Naive thymus-derived CD4-positive, alpha-beta T cell (primary cell): Measurements from ENCODE around the gene FKBP5. TPM values are rescaled to one million over a fixed set of nuclear protein-coding genes. Genes with fewer than 3 reads are reported as not detected.
A peak's percentile ranks its signal among the peaks of the same experiment; 100 is the strongest.
"Not testable (repeated sequence)": the region's sequence is repeated elsewhere in the genome, so short reads cannot be mapped to it uniquely, and the experiment has no call there.

Experiments used
- ATAC-seq: fragments of 150-1000 bp; cut with Tn5 transposase; 2 replicates; pipeline ENCODE4 v1.10.0; 2021; ENCODE audit warnings: mild to moderate bottlenecking, moderate library complexity
- CTCF ChIA-PET: fragments of 350-600 bp; sonication (Branson Sonifier 250); formaldehyde crosslinking; loops from one replicate; lab custom pipeline; 2021; ENCODE audit warnings: antibody characterized with exemption; lab: Charles Lee
- POLR2A ChIA-PET: fragments of 350-600 bp; sonication (Branson Sonifier 250); formaldehyde crosslinking; loops from one replicate; lab custom pipeline; 2021; ENCODE audit warnings: antibody characterized with exemption, inconsistent platforms; lab: Charles Lee
- DNase-seq, 9 donors: peaks; one replicate each; pipeline versions ENCODE4 v3.0.0 to v3.0.0-alpha.2; 2020 to 2022; ENCODE audit warnings: mixed read lengths in 1 of 9
- H3K27ac ChIP-seq: one replicate; pipeline ENCODE4 v1.7.0; 2013; ENCODE audit warnings: mild to moderate bottlenecking, low read depth, low read length, moderate library complexity
- H3K27me3 ChIP-seq, 2 donors: one replicate each; pipeline ENCODE4 v1.7.0; 2013; ENCODE audit warnings: low read length in 2 of 2, mild to moderate bottlenecking in 2 of 2, moderate library complexity in 2 of 2; ENCODE audit not compliant: control insufficient read depth in 2 of 2, insufficient read depth in 2 of 2
- H3K36me3 ChIP-seq, 3 experiments: 1 replicate in 2 of 3; 2 replicates in 1 of 3; pipeline ENCODE4 v1.7.0; 2013; ENCODE audit warnings: low read length in 3 of 3, mild to moderate bottlenecking in 3 of 3, moderate library complexity in 1 of 3; ENCODE audit not compliant: insufficient read depth in 3 of 3, control insufficient read depth in 2 of 3
- H3K4me1 ChIP-seq, 2 donors: one replicate each; pipeline ENCODE4 v1.7.0; 2013; ENCODE audit warnings: low read length in 2 of 2, mild to moderate bottlenecking in 2 of 2, moderate library complexity in 1 of 2; ENCODE audit not compliant: control insufficient read depth in 2 of 2, insufficient read depth in 2 of 2
- H3K4me3 ChIP-seq: 2 replicates; pipeline ENCODE4 v1.7.0; 2013; ENCODE audit warnings: mild to moderate bottlenecking, low read length
- H3K9me3 ChIP-seq, 3 experiments: 1 replicate in 2 of 3; 2 replicates in 1 of 3; pipeline ENCODE4 v1.7.0; 2013; ENCODE audit warnings: low read length in 3 of 3; ENCODE audit not compliant: control insufficient read depth in 2 of 3
- H3K27ac Mint-ChIP-seq, 9 donors: one replicate each; pipeline ENCODE4 v1.8.0; 2020 to 2022; ENCODE audit warnings: mixed read lengths in 9 of 9, mild to moderate bottlenecking in 8 of 9, moderate library complexity in 5 of 9, inconsistent platforms in 2 of 9
- H3K27me3 Mint-ChIP-seq, 5 donors: one replicate each; pipeline ENCODE4 v1.8.0; 2021 to 2022; ENCODE audit warnings: mixed read lengths in 5 of 5, mild to moderate bottlenecking in 1 of 5
- H3K36me3 Mint-ChIP-seq, 5 donors: one replicate each; pipeline ENCODE4 v1.8.0; 2020 to 2022; ENCODE audit warnings: mixed read lengths in 5 of 5, mild to moderate bottlenecking in 3 of 5, inconsistent platforms in 1 of 5
- H3K4me1 Mint-ChIP-seq, 7 donors: one replicate each; pipeline ENCODE4 v1.8.0; 2020 to 2022; ENCODE audit warnings: mixed read lengths in 7 of 7, mild to moderate bottlenecking in 3 of 7, inconsistent platforms in 1 of 7
- H3K4me3 Mint-ChIP-seq, 10 donors: one replicate each; pipeline ENCODE4 v1.8.0; 2020 to 2022; ENCODE audit warnings: mild to moderate bottlenecking in 10 of 10, mixed read lengths in 10 of 10, moderate library complexity in 6 of 10, inconsistent platforms in 2 of 10
- H3K9me3 Mint-ChIP-seq, 11 donors: one replicate each; pipeline ENCODE4 v1.8.0; 2020 to 2022; ENCODE audit warnings: mixed read lengths in 11 of 11, mild to moderate bottlenecking in 4 of 11, inconsistent platforms in 1 of 11, moderate library complexity in 1 of 11
- intact Hi-C, 2 donors: fragments of 100-400 bp; cut with micrococcal nuclease; formaldehyde crosslinking; loops; one replicate each; pipeline ENCODE4 v1.15.1; 2023
- polyA plus RNA-seq, 2 donors: library from polyadenylated mRNA; unstranded; fragments of 300-500 nt; fragmentation: Illumina TruSeq; gene quantifications; one replicate each; pipeline ENCODE4 v1.2.3, GENCODE V29; 2021
- total RNA-seq, 6 experiments: library from RNA in 5 of 6; stranded (reverse) in 5 of 6; gene quantifications; 1 replicate in 5 of 6; 2 replicates in 1 of 6; pipeline ENCODE4 v1.2.3 and lab custom pipeline; 2021 to 2026

The FKBP5 gene
- total and polyA plus RNA-seq, 7 experiments from 2014 or later: 56.7 to 324 (median 80.2) TPM

GRCh38 chr6:35690484-35690883 is 1.8 kb upstream of the FKBP5 start:
- CTCF ChIA-PET: interaction anchor here (0.6 to 1.7 kb wide), 3 partner anchors 43 to 1348 kb away, joined by 3 to 5 read pairs (median 4); no protein-coding TSS in a partner anchor
- intact Hi-C loops: no loop called here
- H3K27ac Mint-ChIP-seq: peak overlapping the region in 3 of 9 donors; percentile 2 to 58 (median 14)

GRCh38 chr6:35690006-35690405 is 1.3 kb upstream of the FKBP5 start:
- H3K27me3 Mint-ChIP-seq, H3K9me3 Mint-ChIP-seq, H3K27ac ChIP-seq, intact Hi-C loops, DNase-seq, H3K4me3 ChIP-seq, H3K4me1 ChIP-seq, H3K27me3 ChIP-seq, H3K9me3 ChIP-seq, H3K36me3 ChIP-seq, ATAC-seq, H3K36me3 Mint-ChIP-seq: not testable (repeated sequence)
- Mint-ChIP-seq H3K27ac (peak overlapping the region in 8 of 9 donors; percentile 13 to 97 (median 66)), H3K4me1 (peaks cover 6 to 16% (median 12%) of the 10 kb centered on the region in 7 donors), H3K4me3 (peak overlapping the region in 8 of 10 donors; percentile 30 to 90 (median 73))
- POLR2A ChIA-PET: interaction anchor here (0.6 to 1.9 kb wide), 3 partner anchors 42 to 343 kb away, joined by 4 to 6 read pairs (median 5); partner anchors contain the start of gene ARMC12
- CTCF ChIA-PET: interaction anchor here (0.6 to 1.7 kb wide), 3 partner anchors 47 to 1348 kb away, joined by 3 to 5 read pairs (median 3); partner anchors contain the start of gene ARMC12

More at GRCh38 chr6:35690484-35690883, 1.8 kb upstream of the FKBP5 start:
- H3K9me3 ChIP-seq: no peaks in the 10 kb centered on the region
- peaks cover 0 to 4% (median 0%) of the 10 kb centered on the region in 3 experiments for H3K36me3 ChIP-seq
- ATAC-seq: no peak
- no peak overlapping the region for H3K27ac ChIP-seq
- Mint-ChIP-seq H3K9me3 (no peaks in the 10 kb centered on the region), H3K27me3 (no peaks in the 10 kb centered on the region), H3K36me3 (peaks cover 0 to 5% (median 2%) of the 10 kb centered on the region in 5 donors), H3K4me1 (peaks cover 6 to 16% (median 9%) of the 10 kb centered on the region in 7 donors), H3K4me3 (peak overlapping the region in 1 of 10 donors; percentile 90)
- H3K4me3 ChIP-seq: no peak overlapping the region
- peaks cover 4 to 5% of the 10 kb centered on the region in 2 donors for H3K4me1 ChIP-seq
- H3K27me3 ChIP-seq: no peaks in the 10 kb centered on the region
- no peak for DNase-seq
- POLR2A ChIA-PET: interaction anchor here (0.5 to 1.2 kb wide), 3 partner anchors 37 to 937 kb away, joined by 3 to 4 read pairs (median 4); no protein-coding TSS in a partner anchor

GRCh38 chr6:35687658-35688604 is 784 bp downstream of the FKBP5 start:
- peak overlapping the region; percentile 88 to 98 (median 95) for H3K27ac Mint-ChIP-seq
- Histone ChIP-seq H3K27ac (peak overlapping the region; percentile 92), H3K4me3 (peak overlapping the region; percentile 99), H3K36me3 (peaks cover 0 to 8% (median 0%) of the 10 kb centered on the region in 3 experiments), H3K4me1 (peaks cover 5 to 13% of the 10 kb centered on the region in 2 donors), H3K27me3 (no peaks in the 10 kb centered on the region), H3K9me3 (no peaks in the 10 kb centered on the region)
- H3K4me3 Mint-ChIP-seq: peak overlapping the region; percentile 90 to 100 (median 97)
- ATAC-seq (peak; percentile 42), DNase-seq (peak in 8 of 9 donors; percentile 31 to 63 (median 48))
- intact Hi-C loops: loop anchor here (1.0 to 5.0 kb wide), 12 partner anchors 8 to 385 kb away; partner anchors contain the start of gene RPL10A (in 1 of the 2)
- no peaks in the 10 kb centered on the region for H3K27me3 Mint-ChIP-seq
- H3K9me3 Mint-ChIP-seq: no peaks in the 10 kb centered on the region
- H3K4me1 Mint-ChIP-seq: peaks cover 9 to 22% (median 15%) of the 10 kb centered on the region in 7 donors
- POLR2A ChIA-PET: interaction anchor here (0.6 to 8.2 kb wide), 21 partner anchors 8 to 104 kb away, joined by 3 to 79 read pairs (median 5); partner anchors contain the start of gene ARMC12
- CTCF ChIA-PET: interaction anchor here (0.9 to 2.6 kb wide), 9 partner anchors 13 to 103 kb away, joined by 3 to 17 read pairs (median 5); partner anchors contain the start of gene ARMC12
- H3K36me3 Mint-ChIP-seq: peaks cover 0 to 5% (median 4%) of the 10 kb centered on the region in 5 donors

DNA sequence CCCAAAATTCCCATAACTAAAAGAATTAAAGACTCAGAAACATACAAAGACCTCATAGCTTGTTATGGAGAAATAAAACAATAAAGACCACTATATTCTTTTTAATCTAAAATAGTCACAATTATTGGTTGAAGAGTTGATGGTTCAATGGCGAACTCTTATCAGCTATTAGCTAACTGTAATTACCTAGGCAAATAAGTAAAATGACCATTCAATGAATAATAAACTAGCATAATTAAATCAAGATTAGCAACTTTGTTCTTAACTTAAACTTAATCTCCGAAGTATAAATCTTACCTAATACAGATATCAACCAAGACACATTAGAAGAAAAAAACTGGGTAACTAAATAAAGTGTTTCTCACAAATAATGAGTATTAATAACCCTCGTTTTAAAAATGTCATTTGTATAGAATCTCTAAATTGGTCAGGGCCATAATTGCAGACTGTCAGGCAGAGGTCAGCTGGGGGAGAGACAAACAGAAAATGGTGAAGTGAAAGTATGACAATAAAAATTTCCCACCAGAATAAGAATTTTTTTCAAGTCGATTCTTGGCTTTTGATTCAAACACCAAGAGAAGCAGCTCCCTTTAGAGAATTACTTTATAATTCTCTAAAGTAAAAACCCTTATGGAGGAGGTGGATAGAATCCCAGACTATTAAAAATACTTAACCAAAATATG is 1.7 kb downstream of the FKBP5 start:
- Mint-ChIP-seq H3K27me3 (no peaks in the 10 kb centered on the region), H3K4me3 (peak overlapping the region; percentile 90 to 100 (median 97)), H3K4me1 (peaks cover 17 to 31% (median 22%) of the 10 kb centered on the region in 7 donors), H3K36me3 (peaks cover 0 to 10% (median 5%) of the 10 kb centered on the region in 5 donors), H3K9me3 (no peaks in the 10 kb centered on the region), H3K27ac (peak overlapping the region; percentile 88 to 98 (median 95))
- Histone ChIP-seq H3K4me3 (peak overlapping the region; percentile 99), H3K27ac (peak overlapping the region; percentile 92), H3K9me3 (no peaks in the 10 kb centered on the region), H3K4me1 (peaks cover 9 to 19% of the 10 kb centered on the region in 2 donors), H3K27me3 (no peaks in the 10 kb centered on the region), H3K36me3 (peaks cover 0 to 8% (median 0%) of the 10 kb centered on the region in 3 experiments)
- intact Hi-C loops: loop anchor here (1.0 to 5.0 kb wide), 6 partner anchors 8 to 220 kb away; partner anchors contain the start of gene RPL10A (in 1 of the 2)
- CTCF ChIA-PET: interaction anchor here (0.9 to 2.6 kb wide), 13 partner anchors 12 to 102 kb away, joined by 3 to 17 read pairs (median 5); partner anchors contain the start of gene ARMC12
- POLR2A ChIA-PET: interaction anchor here (0.6 to 8.2 kb wide), 22 partner anchors 9 to 255 kb away, joined by 3 to 79 read pairs (median 6); partner anchors contain the start of gene ARMC12
- DNase-seq: no peak
- no peak for ATAC-seq

DNA sequence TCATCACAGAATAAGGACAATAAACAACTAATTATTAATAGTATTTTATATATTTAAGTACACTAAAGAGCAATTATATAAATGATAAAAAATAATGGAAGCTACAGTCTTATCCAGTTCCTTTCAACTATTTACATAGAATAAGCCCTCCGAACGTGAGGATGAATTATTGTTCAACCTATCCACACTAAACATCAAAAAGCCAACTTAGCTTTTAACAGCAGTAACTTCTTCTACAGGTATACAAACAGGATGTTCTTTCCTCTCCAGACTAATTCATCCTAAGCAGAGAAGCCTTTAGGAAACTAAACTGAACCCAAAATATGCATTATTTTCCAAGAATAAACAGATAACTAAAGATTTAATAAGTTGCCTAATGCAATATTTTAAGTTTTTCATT is 2.3 kb downstream of the FKBP5 start:
- H3K9me3 ChIP-seq: no peaks in the 10 kb centered on the region
- DNase-seq (no peak), ATAC-seq (no peak)
- H3K27ac ChIP-seq: peak overlapping the region; percentile 92
- no peaks in the 10 kb centered on the region for H3K27me3 Mint-ChIP-seq
- H3K36me3 Mint-ChIP-seq: peaks cover 0 to 10% (median 5%) of the 10 kb centered on the region in 5 donors
- CTCF ChIA-PET: interaction anchor here (1.1 to 2.6 kb wide), 11 partner anchors 12 to 101 kb away, joined by 3 to 17 read pairs (median 5); partner anchors contain the start of gene ARMC12
- no peaks in the 10 kb centered on the region for H3K27me3 ChIP-seq
- no peaks in the 10 kb centered on the region for H3K9me3 Mint-ChIP-seq
- H3K4me1 Mint-ChIP-seq: peaks cover 19 to 37% (median 27%) of the 10 kb centered on the region in 7 donors
- peaks cover 0 to 8% (median 0%) of the 10 kb centered on the region in 3 experiments for H3K36me3 ChIP-seq
- H3K27ac Mint-ChIP-seq: peak overlapping the region in 7 of 9 donors; percentile 12 to 97 (median 88)
- H3K4me3 ChIP-seq: peak overlapping the region; percentile 99
- peak overlapping the region; percentile 90 to 100 (median 97) for H3K4me3 Mint-ChIP-seq
- POLR2A ChIA-PET: interaction anchor here (0.6 to 8.2 kb wide), 18 partner anchors 8 to 255 kb away, joined by 3 to 79 read pairs (median 8); partner anchors contain the start of gene ARMC12
- intact Hi-C loops: loop anchor here (2.0 to 5.0 kb wide), 2 partner anchors 102 to 219 kb away; partner anchors contain the start of gene RPL10A (in 1 of the 2)
- peaks cover 11 to 22% of the 10 kb centered on the region in 2 donors for H3K4me1 ChIP-seq
